Measurements from ENCODE around the gene USP22. TPM values are rescaled to one million over a fixed set of nuclear protein-coding genes. Genes with fewer than 3 reads are reported as not detected.

Gene USP22
- polyA plus RNA-seq, 1 donor (not counting 4 experiments of a cell fraction or from before 2014, with no cell fraction given): 111 TPM

DNA sequence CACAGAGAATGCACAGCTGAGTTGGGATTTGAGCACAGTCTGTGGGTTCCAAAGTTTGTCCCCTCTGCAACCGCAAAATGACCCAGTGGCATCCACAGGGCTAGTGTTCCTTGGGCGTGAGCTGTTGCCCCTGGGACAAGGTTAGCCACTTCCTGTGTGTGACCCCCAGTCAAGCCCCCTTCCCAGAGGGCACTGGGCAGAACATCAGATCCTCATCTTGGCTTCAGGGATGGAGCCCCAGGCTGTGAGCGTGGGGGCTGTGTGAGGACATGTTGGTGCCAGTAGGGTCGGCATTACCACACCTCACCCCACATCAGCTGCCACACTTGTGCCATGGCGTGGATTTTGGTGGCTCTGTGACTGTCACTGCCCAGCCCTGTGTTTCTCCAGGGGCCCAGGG is 55.3 kb downstream of the USP22 start:
- Histone ChIP-seq H4K20me1 (ENCODE audit: control insufficient read depth, extremely low read depth, insufficient read depth, low read length) (no peaks in the 10 kb centered on the region), H3K79me2 (ENCODE audit: control insufficient read depth, insufficient read depth, low read length) (no peaks in the 10 kb centered on the region), H3K9me1 (ENCODE audit: control insufficient read depth, extremely low read depth, insufficient read depth, low read length) (no peaks in the 10 kb centered on the region), H3K9me3 (ENCODE audit: control insufficient read depth, low read depth, low read length) (no peaks in the 10 kb centered on the region), H3K27ac (ENCODE audit: control insufficient read depth, insufficient read depth, low read length) (no peak overlapping the region), H3K36me3 (ENCODE audit: control insufficient read depth in 2 of 2, extremely low read depth in 1 of 2, insufficient read depth in 2 of 2, low read length in 2 of 2) (no peaks in the 10 kb centered on the region), H3K27me3 (ENCODE audit: control insufficient read depth, extremely low read depth, insufficient read depth, low read length) (no peaks in the 10 kb centered on the region), H3K4me1 (ENCODE audit: control insufficient read depth, extremely low read depth, insufficient read depth, low read length) (no peaks in the 10 kb centered on the region), H2AFZ (ENCODE audit: control insufficient read depth, low read length) (no peak overlapping the region), H3K4me2 (ENCODE audit: control insufficient read depth, extremely low read depth, insufficient read depth, low read depth, low read length) (no peak overlapping the region), H3K4me3 (ENCODE audit: control insufficient read depth in 2 of 3, extremely low read depth in 1 of 3, insufficient read depth in 2 of 3, low read depth in 1 of 3, low read length in 3 of 3) (no peak overlapping the region), H3K9ac (ENCODE audit: control insufficient read depth, extremely low read depth, insufficient read depth, low read length) (no peak overlapping the region)
- FAIRE-seq (no peak), DNase-seq (ENCODE audit: low read depth, low spot score) (no peak)
- no peak for TF ChIP-seq EZH2 (IDR thresholded peaks at IDR 0.05; ENCODE audit: low read length)
- TF ChIP-seq, protein P1, sequence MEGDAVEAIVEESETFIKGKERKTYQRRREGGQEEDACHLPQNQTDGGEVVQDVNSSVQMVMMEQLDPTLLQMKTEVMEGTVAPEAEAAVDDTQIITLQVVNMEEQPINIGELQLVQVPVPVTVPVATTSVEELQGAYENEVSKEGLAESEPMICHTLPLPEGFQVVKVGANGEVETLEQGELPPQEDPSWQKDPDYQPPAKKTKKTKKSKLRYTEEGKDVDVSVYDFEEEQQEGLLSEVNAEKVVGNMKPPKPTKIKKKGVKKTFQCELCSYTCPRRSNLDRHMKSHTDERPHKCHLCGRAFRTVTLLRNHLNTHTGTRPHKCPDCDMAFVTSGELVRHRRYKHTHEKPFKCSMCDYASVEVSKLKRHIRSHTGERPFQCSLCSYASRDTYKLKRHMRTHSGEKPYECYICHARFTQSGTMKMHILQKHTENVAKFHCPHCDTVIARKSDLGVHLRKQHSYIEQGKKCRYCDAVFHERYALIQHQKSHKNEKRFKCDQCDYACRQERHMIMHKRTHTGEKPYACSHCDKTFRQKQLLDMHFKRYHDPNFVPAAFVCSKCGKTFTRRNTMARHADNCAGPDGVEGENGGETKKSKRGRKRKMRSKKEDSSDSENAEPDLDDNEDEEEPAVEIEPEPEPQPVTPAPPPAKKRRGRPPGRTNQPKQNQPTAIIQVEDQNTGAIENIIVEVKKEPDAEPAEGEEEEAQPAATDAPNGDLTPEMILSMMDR (optimal IDR thresholded peaks at IDR 0.05 in 1 of 3, IDR thresholded peaks at IDR 0.05 in 1 of 3, conservative IDR thresholded peaks at IDR 0.05 in 1 of 3; ENCODE audit: extremely low read depth in 1 of 3, insufficient read depth in 2 of 3, low read length in 3 of 3): no peak
- dilution Hi-C loops (cut with MboI; ENCODE audit: extremely low pct_ligation_motif_present, low sequenced_read_pairs): no loop called here

DNA sequence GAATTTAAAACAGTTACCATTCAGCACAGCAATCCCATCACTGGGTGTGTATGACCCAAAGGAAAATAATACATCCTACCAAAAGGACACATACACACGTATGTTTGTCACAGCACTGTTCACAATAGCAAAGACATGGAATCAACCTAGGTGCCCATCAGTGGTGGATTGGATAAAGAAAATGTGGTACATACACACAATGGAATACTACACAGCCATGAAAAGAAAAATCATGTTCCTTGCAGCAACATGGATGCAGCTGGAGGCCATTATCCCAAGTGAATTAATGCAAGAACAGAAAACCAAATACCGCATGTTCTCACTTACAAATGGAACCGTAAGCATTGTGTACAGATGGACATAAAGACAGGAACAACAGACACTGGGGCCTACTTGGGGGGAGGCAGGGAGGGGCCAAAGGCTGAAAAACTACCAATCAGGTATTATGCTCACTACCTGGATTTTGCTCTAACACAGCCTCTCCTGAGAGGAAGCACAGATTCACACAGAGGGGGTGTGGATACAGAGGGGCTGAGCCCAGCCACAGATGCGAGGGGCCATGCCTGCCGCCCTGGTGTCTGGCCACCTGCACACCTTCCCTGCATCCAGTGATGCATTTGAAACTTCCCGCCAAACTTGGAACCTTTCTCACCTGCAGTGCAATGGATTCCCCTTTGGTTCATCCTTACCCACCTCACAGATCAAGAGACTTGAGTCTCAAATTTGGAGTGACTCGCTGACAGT is 55.9 kb downstream of the USP22 start:
- Histone ChIP-seq H3K36me3 (ENCODE audit: control insufficient read depth in 2 of 2, extremely low read depth in 1 of 2, insufficient read depth in 2 of 2, low read length in 2 of 2) (no peaks in the 10 kb centered on the region), H3K79me2 (ENCODE audit: control insufficient read depth, insufficient read depth, low read length) (no peaks in the 10 kb centered on the region), H3K4me1 (ENCODE audit: control insufficient read depth, extremely low read depth, insufficient read depth, low read length) (no peaks in the 10 kb centered on the region), H3K27ac (ENCODE audit: control insufficient read depth, insufficient read depth, low read length) (no peak overlapping the region), H3K4me2 (ENCODE audit: control insufficient read depth, extremely low read depth, insufficient read depth, low read depth, low read length) (no peak overlapping the region), H3K9me3 (ENCODE audit: control insufficient read depth, low read depth, low read length) (no peaks in the 10 kb centered on the region), H3K9me1 (ENCODE audit: control insufficient read depth, extremely low read depth, insufficient read depth, low read length) (no peaks in the 10 kb centered on the region), H3K4me3 (ENCODE audit: control insufficient read depth in 2 of 3, extremely low read depth in 1 of 3, insufficient read depth in 2 of 3, low read depth in 1 of 3, low read length in 3 of 3) (no peak overlapping the region), H4K20me1 (ENCODE audit: control insufficient read depth, extremely low read depth, insufficient read depth, low read length) (no peaks in the 10 kb centered on the region), H3K27me3 (ENCODE audit: control insufficient read depth, extremely low read depth, insufficient read depth, low read length) (no peaks in the 10 kb centered on the region), H3K9ac (ENCODE audit: control insufficient read depth, extremely low read depth, insufficient read depth, low read length) (no peak overlapping the region), H2AFZ (ENCODE audit: control insufficient read depth, low read length) (no peak overlapping the region)
- DNase-seq (ENCODE audit: low read depth, low spot score): no peak
- dilution Hi-C loops (cut with MboI; ENCODE audit: extremely low pct_ligation_motif_present, low sequenced_read_pairs): no loop called here
- TF ChIP-seq, protein P1 (optimal IDR thresholded peaks at IDR 0.05 in 1 of 3, IDR thresholded peaks at IDR 0.05 in 1 of 3, conservative IDR thresholded peaks at IDR 0.05 in 1 of 3; ENCODE audit: extremely low read depth in 1 of 3, insufficient read depth in 2 of 3, low read length in 3 of 3): no peak
- no peak for TF ChIP-seq EZH2 (IDR thresholded peaks at IDR 0.05; ENCODE audit: low read length)
- FAIRE-seq: no peak

Measured in keratinocyte (primary cell).